ENCODE measurements around the gene DISC1.

The DISC1 gene

GRCh38 chr1:232016616-232017015 lies 390.0 kb downstream of the DISC1 start:
- no peak for TF ChIP-seq CTCF (IDR thresholded peaks at IDR 0.05)

DNA sequence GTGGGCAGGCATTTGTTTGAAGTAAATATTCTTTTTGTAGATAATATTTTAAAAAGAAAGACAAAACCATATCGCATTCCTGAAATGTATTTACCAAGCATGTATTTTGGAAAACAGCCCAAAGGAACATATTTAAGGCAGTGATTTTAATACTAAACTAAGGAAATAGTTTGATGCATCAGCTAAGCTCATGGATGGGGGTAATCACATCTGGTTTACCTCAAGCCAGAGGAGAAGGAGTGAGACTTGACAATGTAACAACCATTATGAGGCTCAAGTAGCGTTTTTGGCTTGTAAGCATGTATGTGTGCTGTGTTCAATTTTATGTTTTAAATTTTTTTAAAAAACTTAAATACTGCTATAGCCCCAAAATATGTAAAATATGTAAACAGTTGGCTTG lies 390.5 kb downstream of the DISC1 start:
- no peak for TF ChIP-seq CTCF (IDR thresholded peaks at IDR 0.05)

GRCh38 chr1:232017759-232018158 lies 391.2 kb downstream of the DISC1 start:
- no peak for TF ChIP-seq CTCF (IDR thresholded peaks at IDR 0.05)

DNA sequence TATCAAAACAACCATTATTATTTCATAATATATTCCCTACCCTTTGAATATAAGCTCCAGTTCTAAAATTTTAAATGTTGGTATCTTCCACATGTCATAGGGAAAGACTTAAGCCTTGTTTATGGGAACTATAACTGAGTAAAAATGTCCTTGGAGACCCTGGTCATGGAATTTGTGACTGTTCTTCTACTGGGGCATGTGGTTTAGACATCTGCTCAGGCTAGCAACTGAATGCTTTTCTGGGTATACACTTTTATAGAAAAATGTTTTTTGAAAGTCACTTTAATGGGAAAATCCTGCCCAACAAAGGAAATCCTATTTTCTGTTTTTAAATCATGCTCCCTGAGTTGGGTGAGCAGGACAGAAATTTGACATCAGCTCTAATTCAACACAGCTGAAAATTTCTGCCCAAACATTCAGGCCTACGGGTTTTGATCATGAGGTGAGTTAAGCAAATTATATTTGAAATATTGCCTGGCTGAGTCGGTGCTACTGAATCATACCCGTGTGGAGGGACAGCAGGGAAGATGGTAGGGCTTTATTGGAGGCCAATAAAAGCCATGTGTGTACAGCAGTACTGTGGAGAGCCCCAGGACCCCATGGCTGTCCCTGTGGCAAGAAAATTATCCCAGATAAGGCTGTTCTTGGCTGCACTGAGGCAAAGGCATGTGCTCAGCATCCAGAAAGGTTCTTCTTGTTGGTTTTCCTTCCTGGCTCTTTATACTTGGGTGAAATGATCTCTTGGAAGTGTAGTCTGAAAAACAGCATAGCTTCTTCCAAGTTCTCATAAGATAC lies 391.8 kb downstream of the DISC1 start:
- no peak for TF ChIP-seq CTCF (IDR thresholded peaks at IDR 0.05)

DNA sequence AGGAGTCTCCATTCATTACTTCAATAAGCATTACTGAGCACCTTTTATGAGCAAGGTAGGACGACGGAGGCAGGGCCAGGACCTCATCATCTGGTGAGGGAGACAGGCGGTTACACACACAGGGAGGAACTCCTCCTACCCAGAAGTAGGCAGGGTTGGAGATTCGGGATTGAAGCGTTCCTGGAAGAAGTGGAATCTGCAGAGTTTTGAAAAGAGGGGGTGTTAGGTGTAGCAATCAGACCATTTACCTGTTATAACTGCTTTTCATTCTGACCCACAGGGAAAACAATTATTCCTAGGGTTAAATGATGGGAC lies 392.4 kb downstream of the DISC1 start:
- no peak for TF ChIP-seq CTCF (IDR thresholded peaks at IDR 0.05)

DNA sequence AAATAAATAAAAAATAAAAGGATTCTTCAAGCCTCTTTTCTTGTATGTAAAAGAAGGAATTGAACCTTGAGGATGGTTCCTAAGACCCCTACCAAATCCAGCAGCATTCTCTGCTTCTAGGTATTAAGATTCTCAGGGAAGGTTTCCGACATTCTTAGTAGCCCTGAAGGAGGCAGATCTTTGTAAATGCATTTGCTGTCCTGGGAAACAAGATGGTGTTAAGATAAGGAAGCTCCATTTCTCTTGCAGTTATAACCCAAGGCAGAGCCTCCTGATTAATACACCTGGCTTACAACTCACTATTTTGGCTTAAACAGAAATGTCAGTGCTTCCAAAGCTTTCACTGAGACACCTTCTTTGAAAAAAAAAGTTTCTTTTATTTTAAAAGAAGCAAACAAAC lies 393.8 kb downstream of the DISC1 start:
- TF ChIP-seq CTCF (IDR thresholded peaks at IDR 0.05) = no peak

- no peak for TF ChIP-seq CTCF (IDR thresholded peaks at IDR 0.05)
Measured at GRCh38 chr1:232029315-232029714, 402.7 kb downstream of the DISC1 start.

DNA sequence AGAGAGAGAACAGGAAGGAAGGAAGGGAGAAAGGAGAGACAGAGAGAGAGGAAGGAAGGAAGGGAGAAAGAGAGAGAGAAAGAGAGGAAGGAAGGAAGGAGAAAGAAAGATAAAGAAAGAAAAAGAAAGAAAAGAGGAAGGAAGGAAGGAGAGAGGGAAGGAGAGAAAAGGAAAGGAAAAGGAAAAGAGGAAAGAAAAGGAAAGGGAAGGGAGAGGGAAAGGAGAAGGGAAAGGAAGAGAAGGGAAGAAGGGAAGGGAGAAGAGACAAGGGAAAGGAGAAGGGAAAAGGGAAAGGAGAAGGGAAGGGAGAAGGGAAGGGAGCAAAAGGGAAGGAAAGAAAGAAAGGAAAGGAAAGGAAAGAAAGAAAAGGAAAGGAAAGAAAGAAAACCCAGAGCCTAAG lies 404.6 kb downstream of the DISC1 start:
- no peak for TF ChIP-seq CTCF (IDR thresholded peaks at IDR 0.05)

All from LNCAP (cell line).